ENCODE measurements around the gene WWOX. TPM values are rescaled to one million over a fixed set of nuclear protein-coding genes. Genes with fewer than 3 reads are reported as not detected.

WWOX gene
- total and polyA plus RNA-seq, 2 of the 8 experiments (the other 6 are each of a cell fraction or from before 2014, with no cell fraction given), result 5.4 to 16.7 TPM

DNA sequence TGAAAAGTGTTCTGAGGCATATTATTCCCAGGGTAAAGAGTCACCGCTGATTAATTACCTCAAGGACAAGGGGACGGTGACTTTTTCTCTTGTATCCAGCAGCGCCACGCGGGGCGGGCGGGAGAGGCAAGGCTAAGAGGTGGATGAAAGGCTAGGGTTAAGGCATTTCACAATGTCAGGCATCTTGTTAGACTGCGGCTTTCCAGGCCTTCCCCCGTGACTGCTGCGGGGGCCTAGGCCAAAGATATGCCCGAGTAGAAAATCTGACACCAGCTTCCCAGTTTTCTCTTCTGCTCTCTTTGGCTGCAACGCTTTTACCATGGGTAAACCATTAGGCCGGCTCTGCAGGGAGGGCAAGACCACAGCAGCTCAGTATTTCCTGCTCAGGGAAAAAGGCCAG is 802.9 kb downstream of the WWOX start:
- no peaks in the 10 kb centered on the region; a peak in 1 of 4 replicates for H3K9me3 ChIP-seq (ENCODE audit: insufficient read depth in 2 of 2, low read depth in 1 of 2, low read length in 1 of 2)
- no peak overlapping the region for H3K14ac ChIP-seq (ENCODE audit: insufficient read length)
- POLR2A ChIA-PET (ENCODE audit: partially characterized antibody), result no interaction called here
- no peaks in the 10 kb centered on the region; a peak in 1 of 8 replicates for H3K36me3 ChIP-seq (ENCODE audit: control insufficient read depth in 2 of 4, insufficient read depth in 4 of 4, low read length in 3 of 4)
- H3K79me1 ChIP-seq (ENCODE audit: low read depth, low read length), result no peaks in the 10 kb centered on the region
- WGBS, 2 experiments (ENCODE audit: extremely low coverage in 1 of 2, insufficient coverage in 1 of 2, insufficient read length in 1 of 2, insufficient replicate concordance in 2 of 2, low coverage in 1 of 2, low lambda C conversion rate in 2 of 2, missing lambda C conversion rate in 1 of 2), result 91% methylated on average over 13 of the region's 13 CpGs; no CpG with 5 or more reads in 1 of the 2 experiments
- H2BK15ac ChIP-seq (ENCODE audit: low read length), result no peak overlapping the region
- no peak overlapping the region for H2AK5ac ChIP-seq (ENCODE audit: low read depth, low read length)
- no peaks in the 10 kb centered on the region for H4K20me1 ChIP-seq (replicated peaks in 1 of 2; ENCODE audit: control insufficient read depth in 1 of 2, insufficient read depth in 2 of 2, low read length in 2 of 2)
- no peak overlapping the region for H4K91ac ChIP-seq (replicated peaks; ENCODE audit: insufficient read length, low read length)
- no peak overlapping the region for H3K27ac ChIP-seq (ENCODE audit: low read depth, low read length)
- no peak overlapping the region for H4K8ac ChIP-seq (ENCODE audit: extremely low read depth, insufficient read depth, low read length)
- no peak overlapping the region for H3K23ac ChIP-seq (ENCODE audit: insufficient read length)
- H3K4me3 ChIP-seq (ENCODE audit: extremely low read depth in 1 of 4, insufficient read depth in 2 of 4, low read depth in 3 of 4, low read length in 4 of 4), result no peak overlapping the region
- H3K18ac ChIP-seq (ENCODE audit: extremely low read depth, low read length), result no peak overlapping the region
- H3K9ac ChIP-seq (replicated peaks in 1 of 4; ENCODE audit: extremely low read depth in 1 of 4, low read depth in 3 of 4, low read length in 3 of 4), result no peak overlapping the region
- no peak overlapping the region for H3K4ac ChIP-seq (replicated peaks; ENCODE audit: insufficient read length, low read depth, low read length)
- H2BK20ac ChIP-seq (ENCODE audit: low read length), result no peak overlapping the region
- no peak for FAIRE-seq
- H2AFZ ChIP-seq (ENCODE audit: low read length), result no peak overlapping the region
- no peaks in the 10 kb centered on the region for H3K79me2 ChIP-seq (ENCODE audit: control insufficient read depth in 1 of 2, insufficient read depth in 2 of 2, low read length in 2 of 2)
- DNase-seq (ENCODE audit: low read depth in 1 of 2, low spot score in 2 of 2), result no peak
- CTCF ChIA-PET (ENCODE audit: partially characterized antibody), result interaction anchor here (1.2 kb wide), 1 partner anchor 141 kb away, joined by 3 read pairs; no protein-coding TSS in a partner anchor
- H4K5ac ChIP-seq (ENCODE audit: insufficient read length, low read depth, low read length), result no peak overlapping the region
- H2BK5ac ChIP-seq (ENCODE audit: low read depth, low read length), result no peak overlapping the region
- H2BK12ac ChIP-seq (ENCODE audit: low read depth, low read length), result no peak overlapping the region
- no peak overlapping the region for H3K56ac ChIP-seq (replicated peaks; ENCODE audit: insufficient read length, low read depth, low read length)
- no peaks in the 10 kb centered on the region for H3K27me3 ChIP-seq (replicated peaks in 1 of 4; ENCODE audit: control insufficient read depth in 3 of 4, extremely low read depth in 1 of 4, insufficient read depth in 3 of 4, low read length in 3 of 4)
- peaks cover 2 to 10% (median 6%) of the 10 kb centered on the region in 4 experiments; a peak in 5 of 7 replicates for H3K4me1 ChIP-seq (replicated peaks in 1 of 4; ENCODE audit: control insufficient read depth in 3 of 4, insufficient read depth in 4 of 4, low read length in 3 of 4)
- H2BK120ac ChIP-seq (replicated peaks; ENCODE audit: low read depth, low read length), result no peak overlapping the region
- H3K4me2 ChIP-seq (ENCODE audit: insufficient read depth in 1 of 2, low read depth in 2 of 2, low read length in 2 of 2), result no peak overlapping the region
- 0 out of 2 replicates have a peak, but pooled peaks cover 2% of the 10 kb centered on the region for H3K23me2 ChIP-seq (ENCODE audit: low read depth, low read length)
- TF ChIP-seq RXRA (IDR thresholded peaks at IDR 0.05; ENCODE audit: insufficient read depth, low read depth, low read length), result no peak

Data from H1 (cell line).